ENCODE data around the gene LRRC8A.

DNA sequence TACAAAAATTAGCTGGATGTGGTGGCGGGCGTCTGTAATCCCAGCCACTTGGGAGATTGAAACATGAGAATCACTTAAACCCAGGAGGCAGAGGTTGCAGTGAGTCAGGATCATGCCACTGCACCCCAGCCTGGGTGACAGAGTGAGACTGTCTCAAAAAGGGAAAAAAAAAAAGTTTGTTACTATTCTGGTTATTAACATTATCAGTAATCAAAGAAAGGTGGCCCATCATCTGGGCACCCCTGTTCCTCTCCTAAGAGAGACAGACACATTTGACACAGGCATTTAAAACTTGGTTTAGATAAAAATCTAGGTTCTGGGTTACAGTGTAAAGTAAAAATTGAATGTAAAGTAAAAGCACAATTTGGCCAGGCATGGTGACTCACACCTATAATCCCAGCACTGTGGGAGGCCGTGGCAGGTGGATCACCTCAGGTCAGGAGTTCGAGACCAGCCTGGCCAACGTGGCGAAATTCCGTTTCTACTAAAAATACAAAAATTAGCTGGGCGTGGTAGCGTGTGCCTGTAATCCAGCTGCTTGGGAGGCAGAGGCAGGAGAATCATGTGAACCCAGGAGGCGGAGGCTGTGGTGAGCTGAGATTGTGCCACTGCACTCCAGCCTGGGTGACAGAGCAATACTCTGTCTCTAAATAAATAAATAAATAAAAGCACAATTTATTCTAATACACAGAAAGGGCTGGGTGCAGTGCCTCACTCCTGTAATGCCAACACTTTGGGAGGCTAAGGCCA is 22.1 kb downstream of the LRRC8A start:
- TF ChIP-seq, protein P1, sequence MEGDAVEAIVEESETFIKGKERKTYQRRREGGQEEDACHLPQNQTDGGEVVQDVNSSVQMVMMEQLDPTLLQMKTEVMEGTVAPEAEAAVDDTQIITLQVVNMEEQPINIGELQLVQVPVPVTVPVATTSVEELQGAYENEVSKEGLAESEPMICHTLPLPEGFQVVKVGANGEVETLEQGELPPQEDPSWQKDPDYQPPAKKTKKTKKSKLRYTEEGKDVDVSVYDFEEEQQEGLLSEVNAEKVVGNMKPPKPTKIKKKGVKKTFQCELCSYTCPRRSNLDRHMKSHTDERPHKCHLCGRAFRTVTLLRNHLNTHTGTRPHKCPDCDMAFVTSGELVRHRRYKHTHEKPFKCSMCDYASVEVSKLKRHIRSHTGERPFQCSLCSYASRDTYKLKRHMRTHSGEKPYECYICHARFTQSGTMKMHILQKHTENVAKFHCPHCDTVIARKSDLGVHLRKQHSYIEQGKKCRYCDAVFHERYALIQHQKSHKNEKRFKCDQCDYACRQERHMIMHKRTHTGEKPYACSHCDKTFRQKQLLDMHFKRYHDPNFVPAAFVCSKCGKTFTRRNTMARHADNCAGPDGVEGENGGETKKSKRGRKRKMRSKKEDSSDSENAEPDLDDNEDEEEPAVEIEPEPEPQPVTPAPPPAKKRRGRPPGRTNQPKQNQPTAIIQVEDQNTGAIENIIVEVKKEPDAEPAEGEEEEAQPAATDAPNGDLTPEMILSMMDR (conservative IDR thresholded peaks at IDR 0.05; ENCODE audit: low read length), result no peak
- no peak for TF ChIP-seq EZH2phosphoT487 (IDR thresholded peaks at IDR 0.05; ENCODE audit: borderline replicate concordance)
